Mesenchymal stem cell (in vitro differentiated cells and primary cell): ENCODE measurements around the gene ATP5MG.

ENCODE experiments used
- DNase-seq: peaks from one replicate; pipeline ENCODE4 v3.0.0-alpha.2; 2013
- H2AFZ ChIP-seq: one replicate; pipeline ENCODE4 v1.6.1; 2013; ENCODE audit warnings: low read depth, mild to moderate bottlenecking, control low read depth, inconsistent platforms, low read length, moderate library complexity
- H2AK5ac ChIP-seq: 2 replicates; pipeline ENCODE4 v1.6.1; 2013; ENCODE audit warnings: low read length, moderate library complexity, mild to moderate bottlenecking, inconsistent platforms; ENCODE audit not compliant: severe bottlenecking
- H2BK120ac ChIP-seq: one replicate; pipeline ENCODE4 v1.6.1; 2013; ENCODE audit warnings: low read depth, mild to moderate bottlenecking, inconsistent platforms, low read length, moderate library complexity
- H2BK12ac ChIP-seq, 2 experiments: one replicate each; pipeline ENCODE4 v1.6.1; 2013; ENCODE audit warnings: inconsistent platforms in 2 of 2, low read length in 2 of 2, mild to moderate bottlenecking in 2 of 2, moderate library complexity in 2 of 2, control low read depth in 1 of 2
- H2BK15ac ChIP-seq: one replicate; pipeline ENCODE4 v1.6.1; 2013; ENCODE audit warnings: mild to moderate bottlenecking, low read depth, inconsistent platforms; ENCODE audit not compliant: poor library complexity, severe bottlenecking
- H2BK5ac ChIP-seq: 2 replicates; pipeline ENCODE4 v1.6.1; 2013; ENCODE audit warnings: low read depth, mild to moderate bottlenecking, low read length, control low read depth, inconsistent platforms; ENCODE audit not compliant: poor library complexity, severe bottlenecking
- H3K14ac ChIP-seq, 2 experiments: one replicate each; pipeline ENCODE4 v1.6.1; 2013; ENCODE audit warnings: inconsistent platforms in 2 of 2, low read length in 2 of 2, control low read depth in 1 of 2, mild to moderate bottlenecking in 1 of 2, moderate library complexity in 1 of 2
- H3K18ac ChIP-seq, 2 experiments: one replicate each; pipeline ENCODE4 v1.6.1; 2013; ENCODE audit warnings: inconsistent platforms in 2 of 2, low read length in 2 of 2, control low read depth in 1 of 2, low read depth in 1 of 2, mild to moderate bottlenecking in 1 of 2
- H3K23ac ChIP-seq, 2 experiments: one replicate each; pipeline ENCODE4 v1.6.1; 2013; ENCODE audit warnings: inconsistent platforms in 2 of 2, low read length in 2 of 2, mild to moderate bottlenecking in 2 of 2, moderate library complexity in 2 of 2, control low read depth in 1 of 2
- H3K27ac ChIP-seq: 2 replicates; pipeline ENCODE4 v1.5.1; 2013; ENCODE audit warnings: mild to moderate bottlenecking, moderate library complexity, low read length, control low read depth, inconsistent platforms; ENCODE audit not compliant: poor library complexity, severe bottlenecking
- H3K27me3 ChIP-seq, 2 experiments: 2 replicates each; pipeline versions ENCODE4 v1.6.1 to v1.7.0; 2013; ENCODE audit warnings: low read length in 2 of 2, mild to moderate bottlenecking in 2 of 2, moderate library complexity in 2 of 2, control low read depth in 1 of 2, inconsistent platforms in 1 of 2; ENCODE audit not compliant: control insufficient read depth in 1 of 2, insufficient read depth in 1 of 2
- H3K36me3 ChIP-seq, 2 experiments: 2 replicates each; pipeline versions ENCODE4 v1.6.1 to v1.7.0; 2013; ENCODE audit warnings: low read length in 2 of 2, control low read depth in 1 of 2, inconsistent platforms in 1 of 2, low read depth in 1 of 2, mild to moderate bottlenecking in 1 of 2; ENCODE audit not compliant: insufficient read depth in 2 of 2, control insufficient read depth in 1 of 2
- H3K4ac ChIP-seq, 2 experiments: one replicate each; pipeline ENCODE4 v1.6.1; 2013; ENCODE audit warnings: inconsistent platforms in 2 of 2, low read length in 2 of 2, mild to moderate bottlenecking in 2 of 2, moderate library complexity in 2 of 2, control low read depth in 1 of 2, low read depth in 1 of 2
- H3K4me1 ChIP-seq: 2 replicates; pipeline ENCODE4 v1.6.1; 2013; ENCODE audit warnings: low read depth, low read length, control low read depth; ENCODE audit not compliant: control insufficient read depth, insufficient read depth
- H3K4me2 ChIP-seq: 2 replicates; pipeline ENCODE4 v1.6.1; 2013; ENCODE audit warnings: low read length, mild to moderate bottlenecking, inconsistent platforms; ENCODE audit not compliant: poor library complexity, severe bottlenecking
- H3K4me3 ChIP-seq, 2 experiments: 2 replicates each; pipeline versions ENCODE4 v1.5.1 to v1.7.0; 2013; ENCODE audit warnings: low read length in 2 of 2, mild to moderate bottlenecking in 2 of 2, control low read depth in 1 of 2, low read depth in 1 of 2; ENCODE audit not compliant: insufficient read depth in 1 of 2
- H3K79me1 ChIP-seq: replicated peaks from 2 replicates; pipeline ENCODE4 v1.6.1; 2013; ENCODE audit warnings: mild to moderate bottlenecking, control low read depth, low read length, inconsistent platforms; ENCODE audit not compliant: poor library complexity, severe bottlenecking
- H3K9ac ChIP-seq: 2 replicates; pipeline ENCODE4 v1.7.0; 2013; ENCODE audit warnings: mild to moderate bottlenecking, low read length, moderate library complexity
- H3K9me3 ChIP-seq: 2 replicates; pipeline ENCODE4 v1.7.0; 2013; ENCODE audit warnings: mild to moderate bottlenecking, low read length; ENCODE audit not compliant: control insufficient read depth
- H4K8ac ChIP-seq: one replicate; pipeline ENCODE4 v1.6.1; 2013; ENCODE audit warnings: inconsistent platforms, mild to moderate bottlenecking, low read length, moderate library complexity
- H4K91ac ChIP-seq: one replicate; pipeline ENCODE4 v1.6.1; 2013; ENCODE audit warnings: mild to moderate bottlenecking, low read length, inconsistent platforms
- WGBS: methylation state at CpG from one replicate; pipeline ENCODE4 v1.1.7; 2013; ENCODE audit warnings: mixed read lengths; 5-methylcytosine and 5-hydroxymethylcytosine counted together

ATP5MG gene

DNA sequence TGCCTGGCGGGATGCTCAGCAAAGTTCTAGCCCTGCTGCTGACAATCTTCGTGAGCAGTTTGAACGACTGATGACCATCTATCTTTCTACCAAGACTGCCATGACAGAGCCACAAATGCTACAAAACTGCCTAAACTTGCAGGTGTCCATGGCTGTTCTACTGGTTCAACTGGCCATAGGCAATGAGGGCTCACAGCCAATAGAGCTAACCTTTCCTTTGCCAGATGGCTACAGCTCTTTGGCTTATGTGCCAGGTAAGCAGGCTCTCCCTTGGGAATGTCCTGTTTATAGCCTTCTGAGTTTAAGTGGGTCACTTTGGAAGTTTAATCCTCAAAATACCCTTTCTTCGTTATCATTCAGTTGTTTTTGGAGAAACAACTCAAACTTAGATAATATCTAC lies 21.9 kb upstream of the ATP5MG start:
- Histone ChIP-seq H3K23ac (no peak overlapping the region), H3K27me3 (no peaks in the 10 kb centered on the region), H3K9ac (no peak overlapping the region), H4K91ac (no peak overlapping the region), H3K14ac (no peak overlapping the region), H2BK12ac (no peak overlapping the region), H3K79me1 (peaks cover 2% of the 10 kb centered on the region), H2AFZ (no peak overlapping the region), H2AK5ac (no peak overlapping the region), H2BK120ac (no peak overlapping the region), H3K27ac (no peak overlapping the region), H3K9me3 (no peaks in the 10 kb centered on the region), H3K36me3 (peaks cover 35 to 94% of the 10 kb centered on the region in 2 experiments), H3K4me1 (no peaks in the 10 kb centered on the region), H3K4ac (no peak overlapping the region), H3K4me2 (no peak overlapping the region), H2BK15ac (no peak overlapping the region), H3K4me3 (no peak overlapping the region), H4K8ac (no peak overlapping the region), H3K18ac (no peak overlapping the region), H2BK5ac (no peak overlapping the region)
- no peak for DNase-seq
- 99% methylated on average over 3 of the region's 4 CpGs for WGBS

DNA sequence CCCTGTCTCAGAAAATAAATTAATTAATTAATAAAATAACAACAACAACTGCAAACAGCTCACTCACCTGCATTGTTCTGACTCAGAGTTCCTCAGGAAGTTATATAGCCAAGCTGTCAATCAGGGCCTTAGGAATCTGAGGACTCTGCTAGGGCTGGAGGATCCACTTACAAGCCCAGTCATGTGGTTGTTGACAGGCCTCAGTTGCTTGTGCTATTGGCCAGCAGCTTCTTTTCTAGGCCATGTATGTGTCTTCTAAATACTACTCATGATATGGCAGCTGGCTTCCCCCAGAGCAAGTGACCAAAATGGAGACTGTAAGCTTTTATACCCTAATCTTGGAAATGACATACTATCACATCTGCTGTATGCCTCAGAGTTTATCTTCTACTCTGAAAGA lies 20.8 kb upstream of the ATP5MG start:
- Histone ChIP-seq H4K8ac (no peak overlapping the region), H3K4me1 (no peaks in the 10 kb centered on the region), H3K9me3 (no peaks in the 10 kb centered on the region), H3K79me1 (peaks cover 2% of the 10 kb centered on the region), H2AFZ (no peak overlapping the region), H4K91ac (no peak overlapping the region), H2BK5ac (no peak overlapping the region), H3K14ac (no peak overlapping the region), H2BK12ac (no peak overlapping the region), H3K18ac (no peak overlapping the region), H3K36me3 (peaks cover 33 to 96% of the 10 kb centered on the region in 2 experiments), H2AK5ac (no peak overlapping the region), H3K27ac (no peak overlapping the region), H3K4ac (no peak overlapping the region), H2BK15ac (no peak overlapping the region), H2BK120ac (no peak overlapping the region), H3K9ac (no peak overlapping the region), H3K4me3 (no peak overlapping the region), H3K27me3 (no peaks in the 10 kb centered on the region), H3K4me2 (no peak overlapping the region), H3K23ac (no peak overlapping the region)
- no peak for DNase-seq

DNA sequence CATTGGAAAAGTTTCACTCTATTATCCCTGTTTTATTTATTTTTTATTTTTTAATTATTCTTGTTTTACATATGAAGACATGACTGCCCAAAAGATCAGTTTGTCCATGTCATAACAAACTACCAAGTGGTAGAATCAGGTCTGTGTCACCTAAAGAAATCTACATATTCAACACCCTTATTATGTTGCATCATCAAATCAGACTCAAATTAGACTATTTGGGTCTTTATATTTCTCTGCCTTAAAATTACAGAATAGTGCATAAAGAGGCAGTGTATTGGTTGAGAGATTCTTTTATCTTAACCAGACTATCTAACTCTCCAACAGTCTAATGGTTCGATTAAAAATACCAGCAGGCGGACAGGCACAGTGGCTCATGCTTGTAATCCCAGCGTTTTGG lies 18.5 kb upstream of the ATP5MG start:
- Histone ChIP-seq H3K4me3 (no peak overlapping the region), H4K91ac (no peak overlapping the region), H3K14ac (no peak overlapping the region), H3K23ac (no peak overlapping the region), H4K8ac (no peak overlapping the region), H3K27ac (no peak overlapping the region), H2AK5ac (no peak overlapping the region), H2AFZ (no peak overlapping the region), H3K4me2 (no peak overlapping the region), H3K4ac (no peak overlapping the region), H3K18ac (no peak overlapping the region), H3K9me3 (no peaks in the 10 kb centered on the region), H2BK5ac (no peak overlapping the region), H3K79me1 (peaks cover 2% of the 10 kb centered on the region), H3K4me1 (no peaks in the 10 kb centered on the region), H2BK12ac (no peak overlapping the region), H2BK15ac (no peak overlapping the region), H3K36me3 (peaks cover 25 to 100% of the 10 kb centered on the region in 2 experiments), H3K9ac (no peak overlapping the region), H2BK120ac (no peak overlapping the region), H3K27me3 (no peaks in the 10 kb centered on the region)
- WGBS = 95% methylated on average over 3 of the region's 3 CpGs
- DNase-seq = no peak

DNA sequence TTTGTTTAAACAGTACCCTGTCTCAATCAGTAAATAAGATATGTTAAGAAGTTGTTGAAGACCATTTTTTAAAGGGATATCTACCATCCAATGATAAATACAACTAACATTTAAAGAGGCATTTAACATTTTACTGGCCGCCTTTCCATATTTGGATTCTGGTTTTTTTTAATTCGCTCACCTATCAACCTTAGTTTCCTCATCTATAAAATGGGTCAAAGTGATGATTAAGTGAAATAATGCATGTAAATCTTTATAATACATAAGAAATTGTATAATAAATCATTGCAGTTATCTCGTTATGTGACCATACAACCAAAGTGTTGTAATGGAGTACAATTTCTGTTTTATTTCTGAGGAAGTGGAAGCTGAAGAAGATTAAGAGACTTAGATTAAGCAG lies 17.7 kb upstream of the ATP5MG start:
- Histone ChIP-seq H2AFZ (no peak overlapping the region), H3K79me1 (peaks cover 2% of the 10 kb centered on the region), H3K4ac (no peak overlapping the region), H3K18ac (no peak overlapping the region), H3K27ac (no peak overlapping the region), H2BK12ac (no peak overlapping the region), H3K9me3 (no peaks in the 10 kb centered on the region), H3K23ac (no peak overlapping the region), H4K91ac (no peak overlapping the region), H2BK15ac (no peak overlapping the region), H3K36me3 (peaks cover 27 to 100% of the 10 kb centered on the region in 2 experiments), H4K8ac (no peak overlapping the region), H3K4me2 (no peak overlapping the region), H3K9ac (no peak overlapping the region), H2BK5ac (no peak overlapping the region), H3K27me3 (no peaks in the 10 kb centered on the region), H3K4me1 (no peaks in the 10 kb centered on the region), H2AK5ac (no peak overlapping the region), H3K4me3 (no peak overlapping the region), H2BK120ac (no peak overlapping the region), H3K14ac (no peak overlapping the region)
- no peak for DNase-seq
- 100% methylated on average over 1 of the region's 3 CpGs for WGBS
